Measurements from ENCODE around the gene F7.
"Not testable (repeated sequence)": the region's sequence is repeated elsewhere in the genome, so short reads cannot be mapped to it uniquely, and the experiment has no call there.

F7 gene

DNA sequence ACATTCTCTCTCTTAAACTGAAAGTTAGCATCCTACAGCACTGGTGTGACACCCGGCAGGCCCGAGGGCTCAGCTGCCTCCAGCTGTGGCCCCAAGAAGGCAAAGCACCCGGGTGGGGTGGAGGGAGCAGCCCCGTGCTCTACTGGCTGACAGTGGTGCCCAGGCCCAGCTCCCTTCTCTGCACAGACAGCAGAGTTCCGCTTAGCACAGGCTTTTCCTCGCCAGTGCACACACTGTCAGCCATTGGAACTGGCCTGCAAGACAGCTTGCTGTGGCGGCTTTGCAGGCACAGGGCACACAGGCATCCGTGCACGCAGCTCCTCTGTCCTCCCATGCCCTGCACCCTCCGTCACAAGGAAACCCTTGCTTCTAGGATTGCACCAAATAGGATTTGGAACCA is 3.3 kb upstream of the F7 start:
- DNase-seq (ENCODE audit: low read depth in 2 of 2) = not testable (repeated sequence)

DNA sequence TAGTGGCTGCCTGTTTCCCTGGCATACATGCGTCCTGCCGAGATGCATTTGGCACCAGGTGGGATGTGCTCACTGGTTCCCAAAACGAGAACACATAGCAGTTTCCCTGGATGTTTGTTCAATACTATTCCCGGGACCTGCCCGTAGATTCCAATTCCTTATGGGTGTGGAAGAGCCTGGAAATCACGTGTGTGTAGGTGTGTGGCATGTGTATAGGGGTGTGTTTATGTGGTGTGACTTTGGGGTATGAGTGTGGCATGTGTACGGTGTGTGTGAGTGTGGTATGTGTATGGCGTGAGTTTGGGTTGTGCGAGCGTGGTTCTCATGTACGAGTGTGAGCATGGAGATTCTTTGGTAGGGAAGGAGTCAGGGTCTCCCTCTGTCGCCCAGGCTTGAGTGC is 2.9 kb upstream of the F7 start:
- DNase-seq (ENCODE audit: low read depth in 2 of 2) = no peak

DNA sequence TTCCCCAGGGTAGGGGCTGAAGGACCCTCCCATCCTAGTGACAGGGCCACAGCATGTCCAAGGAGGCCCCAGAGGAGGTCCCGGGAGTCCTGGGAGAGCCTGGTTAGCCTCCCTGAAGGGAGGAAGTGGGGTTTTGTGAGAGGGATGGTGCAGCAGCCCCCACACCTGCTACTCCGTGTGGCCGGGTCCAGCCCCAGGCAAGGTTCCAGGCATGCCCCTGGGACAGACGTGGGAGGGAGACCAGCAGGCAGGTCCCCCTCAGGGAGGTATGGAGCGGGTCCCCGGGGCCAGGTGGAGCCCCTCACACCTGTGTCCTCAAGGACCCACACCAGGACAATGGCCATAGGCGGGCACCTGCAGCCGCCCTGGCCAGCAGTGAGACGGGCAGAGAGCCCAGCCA is 1.9 kb upstream of the F7 start:
- DNase-seq (ENCODE audit: low read depth in 2 of 2) = no peak

DNA sequence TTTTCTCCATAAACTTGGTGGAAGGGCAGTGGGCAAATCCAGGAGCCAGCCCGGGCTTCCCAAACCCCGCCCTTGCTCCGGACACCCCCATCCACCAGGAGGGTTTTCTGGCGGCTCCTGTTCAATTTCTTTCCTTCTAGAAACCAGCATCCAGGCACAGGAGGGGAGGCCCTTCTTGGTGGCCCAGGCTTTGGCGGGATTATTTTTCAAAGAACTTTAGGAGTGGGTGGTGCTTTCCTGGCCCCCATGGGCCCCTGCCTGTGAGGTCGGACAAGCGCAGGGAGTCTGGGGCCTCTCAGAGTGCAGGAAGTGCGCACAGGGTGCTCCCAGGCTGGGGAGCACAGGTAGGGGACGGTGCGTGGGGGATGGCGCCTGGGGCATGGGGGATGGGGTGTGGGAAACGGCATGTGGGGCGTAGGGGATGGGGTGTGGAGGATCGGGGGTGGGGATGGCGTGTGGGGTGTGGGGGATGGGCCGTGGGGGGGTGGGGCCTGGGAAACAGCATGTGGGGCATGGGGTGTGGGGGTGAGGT is 396 bp downstream of the F7 start:
- DNase-seq (ENCODE audit: low read depth in 2 of 2) = no peak

DNA sequence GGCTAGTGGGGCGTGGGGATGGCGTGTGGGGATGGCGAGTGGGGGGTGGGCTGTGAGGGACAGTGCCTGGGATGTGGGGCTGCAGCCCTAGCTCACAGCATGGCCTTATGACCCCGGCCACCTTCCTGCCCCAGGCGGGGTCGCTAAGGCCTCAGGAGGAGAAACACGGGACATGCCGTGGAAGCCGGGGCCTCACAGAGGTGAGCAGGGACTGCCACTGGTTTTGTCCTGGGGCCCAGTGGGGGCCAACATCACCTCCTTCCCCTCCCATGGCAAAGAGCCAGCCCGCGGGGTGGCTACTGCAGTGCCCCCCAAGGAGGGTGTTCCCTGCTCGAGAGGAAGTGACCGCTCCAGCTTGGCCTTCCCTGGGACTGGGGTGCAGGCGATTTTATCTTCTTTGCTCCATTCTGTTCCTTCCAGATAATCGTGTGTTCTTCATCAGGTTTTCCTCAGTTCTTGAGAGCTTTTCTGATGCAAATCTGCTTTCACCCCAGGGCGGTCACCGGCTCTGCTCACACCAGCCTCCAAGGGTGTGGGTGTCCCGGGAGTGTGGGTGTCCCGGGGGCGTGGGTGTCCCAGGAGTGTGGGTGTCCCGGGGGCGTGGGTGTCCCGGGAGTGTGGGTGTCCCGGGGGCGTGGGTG is 1.2 kb downstream of the F7 start:
- no peak for DNase-seq (ENCODE audit: low read depth in 2 of 2)

DNA sequence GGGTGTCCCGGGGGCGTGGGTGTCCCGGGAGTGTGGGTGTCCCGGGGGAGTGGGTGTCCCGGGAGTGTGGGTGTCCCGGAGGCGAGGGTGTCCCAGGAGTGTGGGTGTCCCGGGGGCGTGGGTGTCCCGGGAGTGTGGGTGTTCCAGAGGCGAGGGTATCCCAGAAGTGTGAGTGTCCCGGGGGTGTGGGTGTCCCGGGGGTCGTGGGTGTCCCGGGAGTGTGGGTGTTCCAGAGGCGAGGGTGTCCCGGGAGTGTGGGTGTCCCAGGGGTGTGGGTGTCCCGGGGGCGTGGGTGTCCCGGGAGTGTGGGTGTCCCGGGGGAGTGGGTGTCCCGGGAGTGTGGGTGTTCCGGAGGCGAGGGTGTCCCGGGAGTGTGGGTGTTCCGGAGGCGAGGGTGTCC is 2.9 kb downstream of the F7 start:
- not testable (repeated sequence) for DNase-seq (ENCODE audit: low read depth in 2 of 2)

DNA sequence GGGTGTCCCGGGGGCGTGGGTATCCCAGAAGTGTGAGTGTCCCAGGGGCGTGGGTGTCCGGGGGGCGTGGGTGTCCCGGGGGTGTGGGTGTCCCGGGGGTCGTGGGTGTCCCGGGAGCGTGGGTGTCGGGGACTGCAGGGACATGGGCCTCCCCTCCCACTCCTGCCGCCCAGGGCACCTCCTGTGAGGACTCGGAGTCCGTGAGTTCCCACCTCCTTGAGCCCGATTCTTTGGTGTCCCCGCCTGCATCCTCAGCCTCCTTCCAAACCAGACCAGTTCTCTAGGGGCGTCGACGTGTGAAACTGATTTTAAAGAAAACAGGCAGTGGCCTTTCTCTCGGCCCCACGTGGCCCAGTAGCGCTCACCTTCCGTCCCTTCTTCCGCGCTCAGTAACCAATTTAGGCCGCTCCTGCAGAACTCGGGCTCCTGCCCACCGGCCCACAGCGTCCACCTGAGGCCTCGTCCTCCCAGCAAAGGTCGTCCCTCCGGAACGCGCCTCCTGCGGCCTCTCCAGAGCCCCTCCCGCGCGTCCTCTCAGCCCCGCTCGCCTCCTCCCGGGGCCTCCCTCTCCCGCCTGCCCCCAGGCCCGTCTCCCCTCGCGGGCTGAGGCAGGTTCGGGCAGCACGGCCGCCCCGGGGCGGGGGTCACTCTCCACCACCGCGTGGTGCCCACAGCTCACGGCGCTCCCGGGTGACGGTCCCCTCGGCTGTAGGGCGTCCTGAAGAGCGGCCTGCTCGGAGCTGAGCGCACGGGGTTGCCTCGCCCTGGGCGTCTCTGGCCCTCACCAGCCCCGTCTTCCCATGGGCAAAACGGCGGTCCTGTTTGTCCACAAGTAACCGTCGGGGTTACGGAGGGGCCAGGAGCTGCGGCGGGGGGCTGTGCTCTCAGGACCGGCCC is 3.8 kb downstream of the F7 start:
- DNase-seq (ENCODE audit: low read depth in 2 of 2) = no peak

DNA sequence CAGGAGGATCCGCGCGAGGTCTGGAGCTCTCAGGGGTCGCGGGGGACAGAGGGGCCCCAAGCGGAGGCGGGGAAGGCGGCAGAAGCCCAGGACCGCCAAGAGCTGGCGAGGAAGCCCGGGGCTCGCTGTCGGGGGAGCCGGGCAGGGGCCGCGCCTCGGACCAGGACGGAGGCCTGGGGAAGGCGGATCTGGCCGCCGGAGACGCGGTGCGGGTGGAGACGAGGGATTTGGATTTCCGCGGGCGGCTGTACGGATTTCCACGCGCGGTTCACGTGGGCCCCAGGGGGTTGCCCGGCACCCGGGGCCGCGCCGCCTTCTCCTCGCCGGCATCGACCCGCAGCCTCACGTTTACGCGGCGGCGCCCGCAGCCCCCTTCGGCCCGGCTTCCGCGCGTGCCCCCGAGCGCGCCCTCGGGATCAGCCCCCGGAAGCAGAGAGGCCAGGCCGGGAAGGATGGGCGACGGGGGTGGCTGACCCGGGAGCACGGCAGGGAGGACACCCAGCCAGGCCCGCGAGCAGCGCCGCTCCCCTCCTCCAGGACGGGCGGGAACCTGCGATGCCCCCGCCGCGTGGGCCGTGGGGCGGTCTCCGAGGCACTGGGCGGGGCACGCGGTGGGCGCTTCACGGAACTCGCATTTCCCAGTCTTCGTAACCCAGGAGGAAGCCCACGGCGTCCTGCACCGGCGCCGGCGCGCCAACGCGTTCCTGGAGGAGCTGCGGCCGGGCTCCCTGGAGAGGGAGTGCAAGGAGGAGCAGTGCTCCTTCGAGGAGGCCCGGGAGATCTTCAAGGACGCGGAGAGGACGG is 4.7 kb downstream of the F7 start:
- no peak for DNase-seq (ENCODE audit: low read depth in 2 of 2)

DNA sequence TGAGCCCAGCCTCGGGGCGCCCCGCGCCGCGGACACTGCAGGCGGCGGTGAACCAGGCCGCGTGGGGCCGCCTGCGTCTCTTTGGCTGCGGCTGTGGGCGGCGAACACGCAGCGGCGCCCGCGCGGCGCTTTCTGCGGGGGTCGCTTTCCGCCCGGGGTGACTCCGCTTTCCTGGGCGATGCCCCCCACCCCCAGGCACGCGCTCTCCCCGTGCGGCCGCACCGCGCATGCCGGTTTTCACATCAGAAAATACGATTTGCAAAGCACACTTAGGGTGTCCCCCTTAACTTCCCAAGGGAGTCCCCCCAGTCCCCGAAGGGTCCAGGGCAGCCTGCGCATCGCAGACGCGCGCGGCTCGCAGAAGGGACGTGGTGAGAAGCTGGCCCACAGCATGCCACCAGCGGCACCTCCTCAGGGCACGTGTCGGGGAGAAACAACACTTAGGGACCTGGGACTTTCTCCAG is 5.3 kb downstream of the F7 start:
- DNase-seq (ENCODE audit: low read depth in 2 of 2) = no peak

DNA sequence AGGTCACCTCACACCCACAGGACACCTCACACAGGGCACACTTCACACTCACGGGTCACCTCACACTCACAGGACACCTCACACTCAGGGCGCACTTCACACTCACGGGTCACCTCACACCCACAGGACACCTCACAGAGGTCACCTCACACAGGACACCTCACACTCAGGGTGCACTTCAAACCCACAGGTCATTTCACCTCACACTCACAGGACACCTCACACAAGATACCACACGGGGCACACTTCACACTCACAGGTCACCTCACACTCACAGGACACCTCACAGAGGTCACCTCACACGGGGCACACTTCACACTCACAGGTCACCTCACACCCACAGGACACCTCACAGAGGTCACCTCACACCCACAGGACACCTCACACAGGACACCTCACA is 6.2 kb downstream of the F7 start:
- not testable (repeated sequence) for DNase-seq (ENCODE audit: low read depth in 2 of 2)

DNA sequence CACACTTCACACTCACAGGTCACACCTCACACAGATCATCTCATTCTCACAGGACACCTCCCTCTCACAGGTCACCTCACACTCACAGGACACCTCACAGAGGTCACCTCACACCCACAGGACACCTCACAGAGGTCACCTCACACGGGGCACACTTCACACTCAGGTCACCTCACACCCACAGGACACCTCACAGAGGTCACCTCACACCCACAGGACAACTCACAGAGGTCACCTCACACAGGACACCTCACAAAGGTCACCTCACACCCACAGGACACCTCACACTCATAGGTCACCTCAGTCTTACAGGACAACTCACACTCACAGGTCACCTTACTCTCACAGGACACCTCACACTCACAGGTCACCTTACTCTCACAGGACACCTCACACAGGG is 6.9 kb downstream of the F7 start:
- DNase-seq (ENCODE audit: low read depth in 2 of 2) = not testable (repeated sequence)

DNA sequence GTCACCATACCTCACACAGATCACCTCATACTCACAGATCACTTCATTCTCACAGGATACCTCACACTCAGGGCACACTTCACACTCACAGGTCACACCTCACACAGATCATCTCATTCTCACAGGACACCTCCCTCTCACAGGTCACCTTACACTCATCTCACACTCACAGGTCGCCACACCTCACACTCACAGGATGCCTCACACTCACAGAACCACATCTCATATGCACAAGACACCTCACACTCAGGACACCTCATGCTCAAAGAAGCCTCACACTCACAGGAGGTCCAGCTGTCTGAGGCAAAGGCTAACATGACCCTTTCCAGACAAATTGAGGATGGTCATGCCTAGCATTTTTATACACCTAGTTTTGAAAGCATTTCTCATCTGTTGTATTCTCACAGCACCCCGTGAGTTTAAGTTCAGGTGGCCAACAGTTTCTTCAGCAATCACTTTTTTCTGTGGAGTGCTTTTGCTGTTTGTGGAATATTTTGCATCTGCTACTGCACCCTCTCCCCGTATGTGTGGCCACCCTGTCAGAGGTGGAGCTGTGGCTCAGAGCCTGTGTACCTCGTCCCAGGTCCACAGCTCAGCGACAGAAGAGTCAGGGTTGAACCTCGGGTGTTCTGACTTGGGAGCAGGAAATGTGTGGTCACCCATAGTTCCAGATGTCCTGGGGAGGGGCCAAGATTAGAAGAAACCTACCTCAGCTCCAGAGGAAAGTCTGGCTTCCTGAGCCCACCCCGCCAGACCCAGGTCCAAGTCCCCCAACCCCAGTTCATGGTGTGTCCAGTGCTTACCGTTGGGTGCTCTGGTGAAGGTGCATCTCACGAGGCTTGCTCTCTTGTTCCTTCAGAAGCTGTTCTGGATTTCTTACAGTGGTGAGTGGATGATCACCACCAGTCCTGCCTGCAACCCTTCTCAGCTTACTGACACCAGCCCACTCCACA is 7.6 kb downstream of the F7 start:
- no peak for DNase-seq (ENCODE audit: low read depth in 2 of 2)

DNA sequence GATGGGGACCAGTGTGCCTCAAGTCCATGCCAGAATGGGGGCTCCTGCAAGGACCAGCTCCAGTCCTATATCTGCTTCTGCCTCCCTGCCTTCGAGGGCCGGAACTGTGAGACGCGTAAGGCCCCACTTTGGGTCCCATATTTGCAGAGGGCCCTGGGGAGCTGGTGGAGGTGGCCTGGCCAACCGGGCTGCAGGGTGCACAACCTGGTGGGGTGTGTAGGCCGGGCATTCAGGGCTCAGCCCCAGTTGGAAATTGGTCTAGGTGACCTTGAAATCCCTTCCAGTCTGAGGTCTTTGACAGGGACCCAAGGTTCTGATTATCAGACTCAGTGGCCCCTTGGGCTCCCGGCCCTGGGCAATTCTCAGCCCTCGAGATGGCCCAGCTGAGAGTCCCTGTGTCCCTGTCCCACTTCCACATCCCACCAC is 8.3 kb downstream of the F7 start:
- DNase-seq (ENCODE audit: low read depth in 2 of 2) = no peak

DNA sequence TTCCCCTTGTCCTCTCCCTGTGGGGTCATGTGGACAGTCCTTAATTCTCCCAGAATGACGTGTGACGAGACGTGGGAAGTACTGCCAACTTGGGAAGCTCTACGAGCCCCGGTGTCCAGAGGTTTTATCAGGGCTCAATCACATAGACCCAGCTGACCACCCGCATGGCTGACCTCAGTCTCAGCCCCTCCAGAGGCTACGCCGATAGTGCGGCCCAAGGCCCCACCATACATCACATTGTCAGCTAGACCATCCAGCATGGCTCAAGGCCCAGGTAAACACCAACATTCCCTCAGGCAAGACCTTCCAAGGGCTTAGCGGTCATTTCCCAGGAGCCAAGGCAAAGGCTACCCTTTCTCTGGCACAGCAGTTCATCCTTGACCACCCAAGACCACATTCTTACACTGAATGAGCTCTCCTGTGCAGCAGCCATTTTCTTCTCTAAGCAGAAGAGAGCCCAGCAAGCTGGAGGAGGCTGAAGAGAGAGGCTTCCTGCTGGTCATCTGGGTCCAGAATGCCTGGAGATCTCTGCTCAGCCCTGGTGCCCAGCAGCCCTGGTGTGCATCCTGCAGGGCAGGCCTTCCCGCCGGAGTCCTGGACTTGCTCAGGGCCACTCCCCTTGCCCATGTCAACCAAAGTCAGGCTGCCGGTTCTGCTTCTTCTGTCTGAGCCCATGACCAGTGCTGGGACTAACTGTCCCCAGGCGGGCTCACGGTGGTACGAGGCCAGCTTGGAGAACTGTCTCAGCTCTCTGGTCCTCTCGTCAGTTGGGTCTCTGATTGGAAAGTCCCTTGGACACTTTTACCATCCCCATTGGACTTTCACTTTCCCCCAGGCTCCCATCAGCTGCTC is 9.1 kb downstream of the F7 start:
- DNase-seq (ENCODE audit: low read depth in 2 of 2) = no peak

DNA sequence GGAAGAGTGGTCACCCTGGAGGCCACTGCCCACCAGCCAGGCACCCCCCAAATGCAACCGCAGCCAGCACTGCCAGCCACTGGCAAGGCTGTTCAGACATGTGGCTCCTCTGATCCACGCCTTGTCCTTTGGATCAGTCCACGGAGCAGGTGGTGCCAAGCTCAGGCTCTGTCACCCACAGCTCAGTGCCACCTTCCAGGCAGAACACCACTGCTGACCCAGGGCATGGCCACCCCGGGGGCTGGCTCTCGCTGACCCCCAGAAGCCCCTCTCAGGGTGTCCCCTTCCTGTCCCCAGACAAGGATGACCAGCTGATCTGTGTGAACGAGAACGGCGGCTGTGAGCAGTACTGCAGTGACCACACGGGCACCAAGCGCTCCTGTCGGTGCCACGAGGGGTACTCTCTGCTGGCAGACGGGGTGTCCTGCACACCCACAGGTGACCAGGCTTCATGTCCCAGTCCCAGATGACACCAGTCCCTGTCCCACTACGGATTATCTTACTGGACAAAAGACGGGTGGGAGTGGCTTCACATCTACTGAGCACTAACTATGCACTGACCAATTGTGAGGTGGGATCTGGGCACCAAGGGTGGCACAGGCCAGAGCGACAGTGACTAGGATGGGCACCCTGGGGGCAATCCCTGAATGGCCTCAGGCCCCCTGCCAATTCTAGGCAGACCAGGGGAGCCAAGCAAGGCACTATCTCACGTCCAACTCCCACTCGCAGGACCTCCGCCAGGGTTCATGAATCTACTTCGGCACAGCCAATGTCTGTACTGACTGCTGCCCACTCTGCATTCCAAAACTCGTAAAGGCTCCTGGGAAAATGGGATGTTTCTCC is 10.0 kb downstream of the F7 start:
- no peak for DNase-seq (ENCODE audit: low read depth in 2 of 2)

DNA sequence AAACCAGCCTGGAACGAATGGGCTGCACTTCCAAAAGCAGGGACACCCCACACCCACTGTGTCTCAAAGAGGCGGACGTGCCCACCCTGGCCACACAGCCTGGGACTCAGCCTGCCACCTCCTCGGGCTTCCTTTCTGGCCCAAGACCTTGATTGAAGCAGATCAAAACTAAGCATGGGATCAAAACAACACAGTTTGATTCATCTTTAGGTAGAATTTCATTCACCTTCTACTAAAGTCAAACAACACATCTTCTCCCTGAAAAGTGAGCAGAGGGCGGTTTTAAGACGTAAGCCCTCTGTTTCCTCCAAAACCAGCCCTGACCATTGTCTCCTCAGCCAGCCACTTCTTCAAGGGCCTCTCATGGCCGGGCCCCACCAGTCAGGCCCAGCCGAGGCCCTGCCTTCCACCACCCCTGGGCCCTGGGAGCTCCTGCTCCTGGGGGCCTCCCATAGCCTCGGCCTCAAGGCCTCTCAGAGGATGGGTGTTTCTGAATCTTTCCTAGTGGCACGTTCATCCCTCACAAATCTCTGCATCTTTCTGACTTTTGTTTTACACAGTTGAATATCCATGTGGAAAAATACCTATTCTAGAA is 10.7 kb downstream of the F7 start:
- no peak for DNase-seq (ENCODE audit: low read depth in 2 of 2)

DNA sequence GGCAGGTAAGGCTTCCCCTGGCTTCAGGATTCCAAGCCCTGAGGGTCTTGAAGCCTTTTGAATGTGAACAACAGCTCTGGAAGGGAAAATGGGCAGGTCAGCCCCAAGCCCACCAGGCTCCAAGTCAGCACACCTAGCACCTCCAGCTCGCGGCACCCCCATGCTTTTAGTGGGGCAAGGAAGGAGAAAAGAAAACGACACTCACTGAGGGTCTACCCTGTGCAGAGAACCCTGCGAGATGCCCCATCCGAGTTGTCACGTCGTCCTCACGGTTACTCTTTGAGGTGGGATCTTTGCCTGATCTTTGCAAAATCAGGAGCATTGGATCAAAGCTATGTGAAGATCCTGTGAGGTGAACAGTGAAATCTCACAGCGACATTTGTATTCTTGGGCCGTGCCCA is 11.3 kb downstream of the F7 start:
- DNase-seq (ENCODE audit: low read depth in 2 of 2) = no peak

DNA sequence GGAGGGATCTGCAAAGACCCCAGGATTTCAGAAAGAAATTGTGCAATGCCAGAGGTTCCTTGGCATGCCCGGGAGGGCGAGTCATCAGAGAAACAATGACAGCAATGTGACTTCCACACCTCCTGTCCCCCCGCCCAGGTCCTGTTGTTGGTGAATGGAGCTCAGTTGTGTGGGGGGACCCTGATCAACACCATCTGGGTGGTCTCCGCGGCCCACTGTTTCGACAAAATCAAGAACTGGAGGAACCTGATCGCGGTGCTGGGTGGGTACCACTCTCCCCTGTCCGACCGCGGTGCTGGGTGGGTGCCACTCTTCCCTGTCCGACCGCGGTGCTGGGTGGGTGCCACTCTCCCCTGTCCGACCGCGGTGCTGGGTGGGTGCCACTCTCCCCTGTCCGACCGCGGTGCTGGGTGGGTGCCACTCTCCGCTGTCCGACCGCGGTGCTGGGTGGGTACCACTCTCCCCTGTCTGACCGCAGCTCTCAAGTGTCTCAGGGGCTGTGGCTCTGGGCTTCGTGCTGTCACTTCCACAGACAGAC is 11.8 kb downstream of the F7 start:
- DNase-seq (ENCODE audit: low read depth in 2 of 2) = no peak

DNA sequence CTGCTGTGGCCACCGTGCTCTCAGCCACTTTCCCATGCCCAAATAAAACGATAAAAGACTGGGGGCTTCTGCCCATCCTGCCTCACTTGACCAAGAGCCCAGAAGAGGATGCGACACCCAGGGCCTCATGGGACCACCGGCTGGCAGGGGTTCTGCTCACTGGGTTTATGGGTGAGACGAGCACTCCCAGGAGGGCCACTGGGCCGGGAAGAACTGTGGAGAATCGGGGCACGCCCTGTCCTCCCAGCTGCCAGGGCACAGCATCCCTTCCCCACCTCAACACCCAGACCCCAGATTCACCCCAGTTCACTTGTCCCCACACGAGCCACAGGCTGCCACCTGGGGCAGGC is 12.3 kb downstream of the F7 start:
- no peak for DNase-seq (ENCODE audit: low read depth in 2 of 2)
